Breast epithelium (tissue), 4 donors: ENCODE data around the gene PDCL3. TPM values are rescaled to one million over a fixed set of nuclear protein-coding genes. Genes with fewer than 3 reads are reported as not detected.

Experiments used
- DNase-seq, 2 donors: peaks; one replicate each; pipeline ENCODE4 v3.0.0-alpha.2; 2019; ENCODE audit warnings: low spot score in 2 of 2
- H3K27ac ChIP-seq, 2 donors: fragments of 200-600 bp; sonication (generic) in 1 of 2; one replicate each; pipeline ENCODE4 v1.5.1; 2016 to 2019; ENCODE audit warnings: mild to moderate bottlenecking in 1 of 2
- H3K27me3 ChIP-seq, 2 donors: fragments of 200-600 bp; sonication (generic) in 1 of 2; one replicate each; pipeline versions ENCODE4 v1.5.1 to v1.6.0; 2017 to 2019; ENCODE audit warnings: control low read depth in 1 of 2, mild to moderate bottlenecking in 1 of 2
- H3K36me3 ChIP-seq: fragments of 200-600 bp; one replicate; pipeline ENCODE4 v1.5.1; 2019
- H3K4me1 ChIP-seq, 2 donors: fragments of 200-600 bp; sonication (generic); one replicate each; pipeline ENCODE4 v1.5.1; 2016 to 2019; ENCODE audit warnings: control low read depth in 1 of 2
- H3K4me3 ChIP-seq, 3 donors: fragments of 200-600 bp; sonication (generic); 1 replicate in 2 of 3; 2 replicates in 1 of 3; pipeline ENCODE4 v1.5.1; 2016 to 2019; ENCODE audit warnings: mild to moderate bottlenecking in 3 of 3, moderate library complexity in 2 of 3
- H3K9me3 ChIP-seq, 2 donors: fragments of 200-600 bp; sonication (generic) in 1 of 2; one replicate each; pipeline ENCODE4 v1.5.1; 2016 to 2019; ENCODE audit warnings: control low read depth in 1 of 2
- CTCF ChIP-seq, 3 donors: fragments of 450-650 bp; IDR thresholded peaks; one replicate each; pipeline ENCODE4 v1.5.1; 2016 to 2017; ENCODE audit warnings: antibody characterized with exemption in 3 of 3, mild to moderate bottlenecking in 3 of 3, moderate library complexity in 3 of 3
- POLR2A ChIP-seq: fragments of 450-650 bp; IDR thresholded peaks from one replicate; pipeline ENCODE4 v1.6.1; 2016; ENCODE audit warnings: antibody characterized with exemption, mild to moderate bottlenecking, moderate library complexity
- POLR2AphosphoS5 ChIP-seq, 3 donors: sonication (generic); formaldehyde crosslinking; IDR thresholded peaks; one replicate each; pipeline ENCODE4 v1.6.1; 2017; ENCODE audit warnings: antibody characterized with exemption in 3 of 3
- intact Hi-C: fragments of 100-400 bp; cut with DNase I; formaldehyde crosslinking; loops from one replicate; pipeline ENCODE4 v1.15.1; 2023; ENCODE audit warnings: low total_unique reads
- total RNA-seq, 3 donors: library from RNA; depleted of rRNA; stranded (reverse); fragments of >200 nt; gene quantifications; one replicate each; pipeline ENCODE4 v1.1.0, GENCODE V29; 2016

The PDCL3 gene
- total RNA-seq, 3 donors from 2014 or later = 11.3 to 17.7 (median 14.4) TPM

DNA sequence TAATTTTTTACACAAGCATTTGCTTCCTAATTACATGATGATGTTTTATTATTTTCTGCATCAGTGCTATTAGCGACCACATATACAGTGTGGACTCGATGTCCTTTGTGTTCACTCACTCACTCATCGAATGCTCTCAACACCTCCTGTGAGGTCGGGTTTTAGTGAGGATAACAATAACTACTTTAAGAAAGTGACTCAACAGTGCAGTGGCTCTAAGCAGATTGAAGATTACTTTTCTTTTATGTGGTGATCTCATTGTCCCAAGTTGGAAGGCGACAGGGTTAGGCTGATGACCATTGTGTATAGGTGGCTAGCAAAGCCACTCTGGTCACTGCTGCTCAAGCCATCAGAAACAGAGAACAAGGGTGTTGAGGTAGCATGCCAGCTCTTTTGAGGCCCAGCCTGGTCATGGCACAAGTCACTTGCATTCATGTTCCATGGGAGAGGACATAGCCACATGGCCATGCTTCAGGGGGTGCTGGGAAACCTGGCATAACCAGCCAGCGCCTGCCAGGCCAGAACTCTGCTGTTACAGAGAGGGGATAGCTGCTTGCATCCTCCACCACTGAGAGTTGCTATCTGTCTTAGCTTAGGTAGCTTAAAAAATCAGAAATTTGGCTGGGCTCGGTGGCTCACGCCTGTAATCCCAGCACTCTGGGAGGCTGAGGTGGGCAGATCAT lies 60.4 kb downstream of the PDCL3 start:
- no peak for TF ChIP-seq CTCF (IDR thresholded peaks at IDR 0.05)
- intact Hi-C loops = no loop called here
- no peak overlapping the region for H3K4me3 ChIP-seq
- H3K36me3 ChIP-seq = no peaks in the 10 kb centered on the region
- no peak for DNase-seq
- no peak overlapping the region for H3K27ac ChIP-seq
- no peaks in the 10 kb centered on the region for H3K9me3 ChIP-seq
- H3K4me1 ChIP-seq = no peaks in the 10 kb centered on the region
- H3K27me3 ChIP-seq = no peaks in the 10 kb centered on the region

DNA sequence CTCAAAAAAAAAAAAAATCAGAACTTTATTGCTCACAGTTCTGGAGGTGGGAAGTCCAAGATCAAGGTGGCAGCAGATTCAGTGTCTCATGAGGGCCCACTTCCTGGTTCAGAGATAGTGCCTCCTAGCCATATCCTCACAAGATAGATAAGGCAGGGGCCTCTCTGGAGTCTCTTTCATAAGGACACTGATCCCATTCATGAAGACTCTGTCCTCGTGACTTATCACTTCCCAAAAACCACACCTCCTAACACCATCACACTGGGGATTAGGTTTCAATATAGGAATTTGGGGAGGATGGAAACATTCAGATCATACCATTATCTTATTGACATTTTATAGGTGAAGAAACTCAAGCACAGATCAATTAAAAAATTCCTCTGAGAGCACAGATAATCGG lies 61.1 kb downstream of the PDCL3 start:
- Histone ChIP-seq H3K27me3 (no peaks in the 10 kb centered on the region), H3K9me3 (no peaks in the 10 kb centered on the region), H3K4me1 (no peaks in the 10 kb centered on the region), H3K4me3 (no peak overlapping the region), H3K27ac (no peak overlapping the region), H3K36me3 (no peaks in the 10 kb centered on the region)
- intact Hi-C loops = no loop called here
- DNase-seq = no peak
- TF ChIP-seq POLR2AphosphoS5 (IDR thresholded peaks at IDR 0.05) (no peak), CTCF (IDR thresholded peaks at IDR 0.05) (no peak), POLR2A (no peak)

DNA sequence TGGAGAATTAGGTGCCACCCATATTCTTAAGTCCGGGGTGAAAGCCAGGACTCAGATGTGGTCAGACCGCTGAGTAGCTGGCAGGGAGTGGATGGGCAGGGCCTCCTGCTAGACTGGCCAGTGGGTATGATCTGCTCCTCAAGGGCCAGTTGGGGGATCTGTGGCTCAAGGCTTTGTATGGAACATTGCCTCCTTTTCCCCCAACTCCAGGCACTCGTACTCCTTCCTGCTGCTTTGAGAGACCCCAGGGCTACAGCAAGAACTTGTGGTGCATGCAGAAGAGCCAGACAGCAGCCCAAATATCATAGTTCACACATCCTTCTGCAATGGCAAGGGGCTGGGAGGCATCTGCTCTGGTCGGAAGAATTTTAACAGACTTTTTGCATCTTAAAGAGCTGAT lies 61.7 kb downstream of the PDCL3 start:
- H3K4me3 ChIP-seq = no peak overlapping the region
- H3K9me3 ChIP-seq = no peaks in the 10 kb centered on the region
- DNase-seq = no peak
- intact Hi-C loops = no loop called here
- H3K27ac ChIP-seq = no peak overlapping the region
- no peaks in the 10 kb centered on the region for H3K27me3 ChIP-seq
- no peaks in the 10 kb centered on the region for H3K4me1 ChIP-seq
- no peak for TF ChIP-seq CTCF (IDR thresholded peaks at IDR 0.05)
- no peak for TF ChIP-seq POLR2A
- no peak for TF ChIP-seq POLR2AphosphoS5 (IDR thresholded peaks at IDR 0.05)
- no peaks in the 10 kb centered on the region for H3K36me3 ChIP-seq

GRCh38 chr2:100625717-100626116 lies 62.9 kb downstream of the PDCL3 start:
- no peaks in the 10 kb centered on the region for H3K9me3 ChIP-seq
- no peaks in the 10 kb centered on the region for H3K27me3 ChIP-seq
- intact Hi-C loops = no loop called here
- H3K4me1 ChIP-seq = no peaks in the 10 kb centered on the region
- no peaks in the 10 kb centered on the region for H3K36me3 ChIP-seq
- no peak for DNase-seq
- no peak overlapping the region for H3K4me3 ChIP-seq
- H3K27ac ChIP-seq = no peak overlapping the region
- no peak for TF ChIP-seq POLR2A
- TF ChIP-seq POLR2AphosphoS5 (IDR thresholded peaks at IDR 0.05) = no peak
- no peak for TF ChIP-seq CTCF (IDR thresholded peaks at IDR 0.05)

Other genes starting within 250 kb of the PDCL3 start
- 10 to 100 TPM in 2 of 3 donors, 1 to 10 TPM in 1; 5.1 to 24.9 (median 19.9) TPM for gene LONRF2, start 240.5 kb upstream of the PDCL3 start, total RNA-seq
- gene CHST10, start 145.3 kb upstream of the PDCL3 start, total RNA-seq = 10 to 100 TPM in 1 of 3 donors, 1 to 10 TPM in 2; 4.5 to 17.0 (median 8.3) TPM
- gene NMS, start 92.5 kb upstream of the PDCL3 start, total RNA-seq = not detected